HG03280 (cell line): ENCODE data around the gene MPRIP.

Experiments
- ATAC-seq: cut with Tn5 transposase; IDR thresholded peaks from one replicate; pipeline ENCODE4 v1.9.1; 2021; ENCODE audit warnings: mild to moderate bottlenecking, moderate library complexity; ENCODE audit not compliant: unreplicated experiment

The MPRIP gene

GRCh38 chr17:17050346-17051345 lies 8.4 kb downstream of the MPRIP start:
- no peak for ATAC-seq

DNA sequence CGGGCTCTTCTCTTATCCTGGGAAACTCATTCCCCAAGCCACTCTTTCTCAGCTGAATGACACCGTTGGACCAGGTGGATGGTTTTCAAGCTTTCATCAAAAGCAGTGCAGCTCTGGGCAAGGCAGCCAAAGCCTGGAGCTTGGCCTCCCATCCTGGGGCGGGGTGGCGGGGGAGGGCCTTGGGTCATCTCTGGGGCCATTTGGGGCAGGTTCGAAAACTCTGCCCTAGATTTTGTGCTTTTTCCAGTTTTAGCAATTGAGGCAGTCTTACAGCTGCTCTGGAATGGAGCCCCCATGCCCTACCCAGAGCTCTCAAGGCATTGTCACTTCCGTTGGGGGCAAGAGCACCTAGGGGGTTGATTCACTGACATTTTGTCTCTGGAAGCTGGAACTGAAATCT lies 9.1 kb downstream of the MPRIP start:
- no peak for ATAC-seq

DNA sequence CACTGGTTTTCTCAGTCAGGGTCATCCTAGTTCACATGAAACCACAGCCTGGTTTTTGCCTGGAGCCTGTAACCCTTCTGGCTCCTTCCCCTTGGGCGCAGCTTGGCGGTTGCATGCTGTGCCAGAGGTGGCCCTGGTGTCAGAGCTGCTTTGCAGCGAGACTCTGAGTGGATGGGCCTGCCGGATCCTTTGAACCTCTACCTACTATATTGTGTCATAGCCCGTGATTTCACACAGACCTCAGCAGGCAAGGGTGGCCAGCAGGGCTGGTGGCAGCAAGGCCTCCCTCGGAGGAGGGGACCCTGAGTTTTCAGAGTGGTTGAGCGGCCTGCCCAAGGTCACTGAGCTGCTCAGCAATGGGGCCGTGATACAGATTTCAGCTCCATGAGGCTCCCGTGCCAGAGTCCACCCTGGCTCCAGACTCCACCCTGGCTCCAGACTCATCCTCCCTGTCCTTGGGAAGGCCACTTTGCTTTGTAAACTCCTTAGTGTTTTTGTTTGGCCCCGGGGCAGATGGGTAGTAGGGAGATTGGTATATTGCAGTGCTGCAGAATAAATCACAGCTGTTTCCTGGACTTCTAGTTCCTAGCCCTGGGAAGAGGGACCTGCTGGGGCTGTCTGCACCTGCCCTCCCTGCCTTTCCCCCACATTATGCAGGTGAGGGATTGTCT lies 9.7 kb downstream of the MPRIP start:
- ATAC-seq = no peak

DNA sequence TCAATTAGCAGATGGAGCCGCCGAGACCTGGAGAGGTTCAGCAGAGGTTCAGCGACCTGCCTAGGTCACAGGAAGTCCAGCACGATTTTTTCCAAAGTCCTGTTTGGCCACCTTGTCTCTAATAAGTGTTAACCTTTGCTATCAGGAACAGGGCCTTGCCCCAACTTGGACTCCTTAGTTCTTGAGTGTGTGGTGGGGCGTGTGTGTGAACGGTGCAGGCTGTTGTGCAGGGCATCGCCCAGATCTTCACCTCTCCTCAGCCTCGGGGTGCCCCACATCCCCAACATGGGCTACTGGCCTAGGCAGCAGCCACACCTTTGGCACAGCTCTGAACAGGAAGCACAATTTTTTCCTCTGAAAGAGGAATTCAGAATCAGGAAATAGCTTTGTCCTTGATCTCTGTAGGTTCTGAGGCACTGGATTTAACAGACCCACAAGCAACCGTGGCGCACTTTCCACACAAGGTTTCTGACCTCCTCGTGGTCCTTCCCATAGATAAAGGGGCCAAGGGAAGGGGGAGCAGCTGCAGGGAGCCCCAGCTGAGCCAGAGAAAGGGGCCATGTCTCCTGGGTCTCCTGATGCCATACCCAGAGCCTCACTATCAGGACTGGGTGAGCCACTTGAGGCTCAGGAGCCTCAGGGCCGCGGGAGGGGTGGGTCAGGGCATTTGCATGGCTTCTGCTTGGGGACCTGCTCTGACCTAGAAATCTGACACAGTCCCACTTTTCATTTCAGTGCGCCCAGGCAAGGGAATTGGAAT lies 10.4 kb downstream of the MPRIP start:
- ATAC-seq = no peak

GRCh38 chr17:17053446-17054379 lies 11.5 kb downstream of the MPRIP start:
- ATAC-seq = no peak

DNA sequence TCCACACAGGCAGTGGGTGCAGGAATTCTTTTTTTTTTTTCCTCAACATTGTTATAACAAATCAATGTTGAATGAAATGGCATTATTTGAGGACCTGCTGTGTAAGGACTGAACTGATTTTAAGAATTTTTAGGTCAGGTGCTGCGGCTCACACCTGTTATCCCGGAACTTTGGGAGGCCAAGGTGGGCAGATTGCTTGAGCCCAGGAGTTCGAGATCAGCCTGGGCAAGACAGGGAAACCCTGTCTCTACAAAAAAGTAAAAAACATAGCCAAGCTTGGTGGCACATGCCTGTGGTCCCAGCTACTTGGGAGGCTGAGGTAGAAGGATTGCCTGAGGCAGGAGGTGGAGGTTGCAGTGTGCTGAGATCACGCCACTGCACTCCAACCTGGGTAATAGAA lies 12.4 kb downstream of the MPRIP start:
- no peak for ATAC-seq

DNA sequence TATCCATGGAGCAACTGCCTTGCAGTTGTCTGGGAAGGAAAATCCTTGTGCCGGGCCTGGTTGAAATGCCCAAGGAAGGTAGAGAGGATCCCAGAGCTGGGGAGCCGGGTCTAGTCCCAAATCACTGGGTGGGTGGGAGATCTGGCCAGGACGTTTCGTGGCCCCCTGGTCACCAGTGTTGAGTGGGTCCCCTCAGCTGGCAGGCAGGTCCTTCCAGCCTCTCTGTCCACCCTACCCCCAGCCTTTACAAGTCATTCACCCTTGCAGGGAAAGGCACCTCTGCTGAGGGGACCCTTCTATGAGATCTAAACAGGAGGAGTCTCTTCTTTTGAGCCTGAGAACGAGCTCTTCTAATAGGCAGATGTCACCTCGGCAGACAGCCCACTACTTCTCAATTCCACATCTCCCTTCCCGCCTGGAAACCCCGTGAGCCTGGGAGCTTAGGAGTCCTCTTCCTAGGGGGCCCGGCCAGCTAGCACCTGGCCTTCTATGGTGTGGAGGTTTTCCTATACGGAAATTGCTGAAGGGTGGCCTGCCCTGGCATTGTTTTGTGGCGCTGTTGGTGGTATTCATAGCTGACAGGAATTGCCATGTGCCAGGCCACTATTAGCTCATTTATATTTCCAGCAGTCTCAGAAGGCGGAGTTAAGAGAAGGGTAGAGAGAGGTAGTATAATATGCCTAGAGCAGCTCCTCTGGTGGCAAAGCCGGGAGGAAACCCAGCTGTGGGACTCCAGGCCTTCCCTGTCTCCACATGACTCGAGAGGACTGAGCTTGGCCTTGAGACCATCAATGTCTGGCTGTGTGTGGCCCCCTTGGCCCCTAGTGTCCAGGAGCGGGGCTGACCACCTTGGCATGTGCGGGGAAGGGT lies 13.3 kb downstream of the MPRIP start:
- no peak for ATAC-seq

- no peak for ATAC-seq
These were observed 13.9 kb downstream of the MPRIP start for GRCh38 chr17:17056156-17056539.

DNA sequence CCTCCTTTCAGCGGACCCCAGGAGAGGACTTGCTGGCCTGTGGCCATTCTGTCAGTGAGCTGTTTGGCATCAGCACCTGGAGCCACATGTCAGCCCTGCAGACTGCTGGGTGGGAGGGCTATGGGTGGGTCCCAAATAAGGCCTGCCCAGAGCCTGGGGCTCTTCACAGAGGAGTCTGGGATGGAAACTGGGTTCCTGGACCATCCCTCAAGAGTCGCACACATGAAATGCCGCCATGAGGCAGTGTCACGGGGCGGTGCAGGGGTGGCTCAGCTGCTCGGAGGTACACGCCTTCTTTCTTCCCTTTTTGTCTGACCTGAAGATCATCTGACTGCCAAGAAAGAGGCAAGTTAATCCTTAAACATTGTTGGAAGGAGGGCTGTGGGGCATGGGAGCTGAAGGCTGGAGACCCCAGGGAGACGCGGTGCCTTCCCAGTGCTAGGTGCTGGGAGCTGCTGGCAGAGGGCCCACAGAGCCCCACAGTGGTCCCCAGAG lies 14.8 kb downstream of the MPRIP start:
- no peak for ATAC-seq

GRCh38 chr17:17058304-17058703 lies 16.0 kb downstream of the MPRIP start:
- ATAC-seq = no peak

DNA sequence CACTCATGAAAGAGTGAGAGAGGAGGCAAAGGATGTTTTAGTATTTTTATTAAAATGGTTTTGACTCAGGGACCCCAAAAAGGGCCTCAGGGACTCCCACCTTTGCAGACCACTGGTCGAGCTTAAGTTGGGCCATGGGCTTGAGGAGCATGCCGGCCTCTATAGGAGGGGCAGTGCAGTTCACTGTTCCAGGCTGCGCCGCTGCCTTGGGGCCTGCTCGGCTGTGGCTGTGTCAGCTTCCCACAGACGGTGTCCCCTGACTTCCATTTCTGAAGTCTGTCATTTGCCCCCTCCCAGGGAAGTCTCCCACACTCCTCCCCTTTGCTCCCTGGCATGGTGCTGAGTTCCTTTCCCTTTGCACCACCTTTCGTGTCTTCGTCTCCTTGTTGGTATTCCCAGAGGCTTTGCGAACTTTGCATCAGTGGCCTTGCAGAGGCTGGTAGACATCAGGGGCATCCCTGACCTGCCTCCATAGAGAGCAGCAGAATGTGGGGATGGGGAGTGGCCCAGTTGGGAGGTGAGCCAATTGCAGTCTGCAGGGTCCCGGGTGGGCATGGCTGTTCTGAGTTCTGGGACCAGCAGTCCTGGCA lies 17.1 kb downstream of the MPRIP start:
- ATAC-seq = no peak

GRCh38 chr17:17060001-17060922 lies 18.0 kb downstream of the MPRIP start:
- ATAC-seq = no peak

GRCh38 chr17:17060930-17061329 lies 18.7 kb downstream of the MPRIP start:
- ATAC-seq = no peak

DNA sequence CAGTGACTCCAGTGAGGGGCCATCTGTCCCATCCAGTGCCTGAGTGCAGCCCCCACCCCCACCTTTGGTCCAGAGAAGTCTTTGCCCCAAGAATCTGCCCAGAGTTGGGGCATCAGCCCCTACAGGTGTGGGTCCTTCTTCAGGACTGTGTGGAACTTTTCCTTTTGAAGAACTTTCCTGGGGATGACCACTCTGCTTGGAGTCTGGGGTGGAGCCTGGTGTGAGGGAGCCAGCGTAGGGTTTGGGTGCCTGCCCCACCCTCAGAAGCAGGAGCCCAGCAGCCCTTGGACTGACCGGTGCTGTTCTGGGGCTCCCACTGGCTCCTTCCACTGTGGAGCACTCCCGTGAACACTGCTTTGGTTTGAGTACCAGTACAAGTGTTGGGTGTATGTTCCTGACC lies 19.3 kb downstream of the MPRIP start:
- ATAC-seq = no peak

- ATAC-seq = no peak
These were observed 20.1 kb downstream of the MPRIP start for GRCh38 chr17:17062356-17062755.

DNA sequence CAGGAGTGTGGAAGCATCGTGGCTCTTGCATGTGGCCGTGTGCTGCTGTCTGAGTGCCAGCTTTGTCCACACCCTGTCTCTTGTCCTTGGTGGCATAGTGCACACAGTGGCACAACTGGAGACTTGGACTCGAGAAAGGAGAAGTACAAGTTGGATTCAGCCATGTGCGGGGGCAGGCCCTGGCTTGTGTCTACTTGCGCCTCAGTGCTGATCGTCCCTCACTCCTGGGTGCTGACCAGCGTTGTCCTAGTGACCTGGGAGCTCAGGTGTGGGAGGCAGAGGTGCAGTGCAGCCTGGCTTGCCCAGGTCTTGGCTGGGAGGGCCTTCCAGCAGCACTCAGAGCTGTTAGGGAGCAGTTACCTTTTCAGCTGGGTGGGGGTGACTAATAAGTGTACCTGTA lies 20.6 kb downstream of the MPRIP start:
- no peak for ATAC-seq

DNA sequence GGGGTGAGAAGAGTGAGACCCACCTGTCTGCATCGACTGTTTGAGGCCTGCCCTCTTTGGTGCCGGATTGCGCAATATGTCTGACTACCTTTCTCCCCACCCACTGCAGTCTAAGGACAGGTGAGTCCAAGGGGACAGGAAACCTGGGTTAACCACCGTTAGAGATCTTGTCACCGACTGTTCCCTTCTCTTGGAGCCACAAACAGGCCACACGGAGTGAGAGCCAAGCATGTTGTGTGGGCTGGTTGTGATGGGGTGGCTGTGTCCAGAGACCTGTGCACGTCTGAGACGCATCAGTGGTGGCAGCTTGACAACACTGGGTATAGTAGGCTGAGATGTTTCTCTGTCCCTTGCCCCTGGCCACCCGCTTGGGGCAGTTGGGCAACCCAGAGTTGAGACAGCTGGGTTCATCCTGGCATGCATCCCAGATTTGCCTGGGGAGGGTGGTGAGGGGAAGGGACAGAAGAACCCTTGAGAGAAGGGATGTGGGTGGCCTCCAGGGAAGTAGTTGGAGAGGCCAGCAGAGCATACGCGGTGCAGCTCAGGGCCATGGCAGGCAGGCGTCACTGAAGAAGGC lies 21.4 kb downstream of the MPRIP start:
- ATAC-seq = no peak
